LoVo (cell line): ENCODE measurements around the gene PDE4D.
A peak's percentile ranks its signal among the peaks of the same experiment; 100 is the strongest.

Experiments
- DNase-seq: peaks from one replicate; pipeline ENCODE4 v3.0.0-alpha.2; 2016; ENCODE audit warnings: low spot score

The PDE4D gene

DNA sequence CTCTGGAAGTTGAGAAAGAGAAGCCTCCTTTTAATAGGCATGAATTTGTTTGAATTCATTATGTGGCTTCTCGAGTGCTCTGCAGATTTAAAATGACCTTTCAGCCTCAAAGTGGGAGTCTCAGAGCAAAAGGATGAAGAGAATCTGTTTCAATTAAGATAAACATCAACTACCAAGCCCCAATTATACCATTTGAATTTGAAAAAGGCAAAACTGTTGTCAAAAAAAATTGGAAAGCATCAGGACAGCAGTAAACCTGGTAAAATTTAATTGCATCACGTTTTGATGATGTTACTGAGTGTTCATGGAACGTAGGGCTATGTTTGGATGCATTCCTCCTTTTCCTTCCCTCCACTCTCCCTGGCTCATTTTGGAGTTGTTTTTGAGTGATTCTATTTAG, 637.2 kb downstream of the PDE4D start:
- no peak for DNase-seq

DNA sequence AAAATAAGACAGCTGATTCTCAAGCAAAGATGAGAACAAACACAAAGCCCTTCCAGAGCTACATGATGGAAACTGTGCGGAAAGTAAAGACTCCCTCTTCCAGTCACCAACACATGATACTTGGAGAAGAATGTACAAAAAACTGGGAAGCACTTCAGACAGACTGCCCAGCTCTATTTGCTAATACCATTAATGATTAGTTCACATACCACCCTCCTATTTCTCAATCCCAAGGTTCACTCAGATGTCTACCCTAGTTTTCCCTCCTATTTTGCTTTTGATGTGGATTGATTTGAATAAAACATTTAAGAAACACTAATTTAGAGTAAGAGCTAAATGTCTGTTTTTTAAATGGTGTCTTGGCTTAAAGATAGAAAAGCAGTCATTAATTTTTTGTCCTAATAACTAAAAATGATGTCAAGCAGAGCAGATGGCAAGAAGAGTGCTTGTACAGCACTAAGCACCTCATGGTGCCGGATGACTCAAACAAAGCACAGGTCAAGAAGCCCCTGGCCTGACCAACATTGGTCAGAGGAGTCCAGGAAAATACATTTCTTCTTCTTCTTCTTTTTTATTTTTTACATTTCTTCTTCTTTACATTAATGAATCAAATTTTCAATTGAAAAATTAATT, 639.4 kb downstream of the PDE4D start:
- no peak for DNase-seq

DNA sequence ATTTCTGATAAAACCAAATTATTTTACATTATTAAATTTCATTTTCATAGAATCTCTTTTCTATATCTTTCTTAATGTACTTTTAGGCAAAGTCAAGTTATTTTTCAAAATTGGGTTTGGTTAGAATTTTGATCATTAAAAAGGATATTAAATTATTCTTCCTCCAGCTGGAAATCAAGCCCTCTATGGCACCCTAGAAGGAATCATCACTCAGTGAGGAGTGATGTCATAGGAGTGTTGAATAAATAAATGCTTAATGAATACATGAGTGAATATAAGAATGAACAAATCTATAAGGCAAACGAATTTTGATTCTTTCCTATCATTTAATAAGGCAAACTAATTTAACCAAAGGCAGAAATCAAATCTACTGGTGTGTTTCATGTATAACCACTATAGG, 639.9 kb downstream of the PDE4D start:
- DNase-seq = no peak

DNA sequence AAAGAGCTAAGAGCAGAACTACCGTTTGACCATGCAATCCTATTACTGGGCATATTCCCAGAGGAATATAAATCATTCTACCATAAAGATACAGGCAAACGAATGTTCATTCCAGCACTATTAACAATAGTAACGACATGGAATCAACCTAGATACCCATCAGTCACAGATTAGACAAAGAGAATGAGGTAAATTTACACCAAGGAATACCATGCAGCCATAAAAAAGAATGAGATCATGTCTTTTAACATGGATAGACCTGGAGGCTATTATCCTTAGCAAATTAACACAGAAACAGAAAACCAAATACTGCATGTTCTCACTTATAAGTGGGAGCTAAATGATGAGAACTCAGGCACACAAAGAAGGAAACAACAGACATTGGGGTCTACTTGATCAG, 641.9 kb downstream of the PDE4D start:
- no peak for DNase-seq

DNA sequence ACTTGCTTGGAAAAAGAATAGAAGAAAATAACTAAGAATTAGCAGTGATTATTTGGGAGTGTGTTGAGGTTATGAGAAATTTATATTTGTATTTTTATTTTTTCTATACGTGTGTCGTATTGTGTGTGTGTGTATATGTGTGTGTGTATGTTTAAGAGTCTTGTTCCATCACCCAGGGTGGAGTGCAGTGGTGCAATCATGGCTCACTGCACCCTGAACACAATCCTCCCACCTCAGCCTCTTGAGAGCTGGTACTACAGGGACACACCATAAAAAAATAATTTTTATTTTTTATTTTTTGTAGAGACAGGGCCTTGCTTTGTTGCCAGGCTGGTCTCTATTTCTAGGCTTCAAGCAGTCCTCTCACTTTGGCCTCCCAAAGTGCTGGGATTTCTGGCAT, 643.8 kb downstream of the PDE4D start:
- DNase-seq = no peak

DNA sequence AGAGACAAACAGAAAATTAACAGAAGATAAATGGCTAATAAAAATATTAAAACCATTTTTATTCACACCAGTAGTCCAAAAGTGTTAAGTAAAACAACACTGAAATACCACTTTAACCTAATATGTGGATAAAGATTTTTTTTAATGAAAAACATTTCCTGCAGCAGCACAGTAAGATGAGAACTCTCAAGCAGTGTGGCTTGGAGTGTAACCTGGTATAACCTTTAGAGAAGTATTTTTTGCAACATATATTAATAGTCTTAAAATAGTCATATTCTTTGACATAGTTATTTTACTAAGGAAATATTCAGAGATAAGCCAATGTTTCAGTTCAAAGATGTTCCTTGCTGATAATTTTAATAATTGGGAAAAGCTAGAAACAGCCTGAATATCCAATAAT, 644.4 kb downstream of the PDE4D start:
- no peak for DNase-seq

DNA sequence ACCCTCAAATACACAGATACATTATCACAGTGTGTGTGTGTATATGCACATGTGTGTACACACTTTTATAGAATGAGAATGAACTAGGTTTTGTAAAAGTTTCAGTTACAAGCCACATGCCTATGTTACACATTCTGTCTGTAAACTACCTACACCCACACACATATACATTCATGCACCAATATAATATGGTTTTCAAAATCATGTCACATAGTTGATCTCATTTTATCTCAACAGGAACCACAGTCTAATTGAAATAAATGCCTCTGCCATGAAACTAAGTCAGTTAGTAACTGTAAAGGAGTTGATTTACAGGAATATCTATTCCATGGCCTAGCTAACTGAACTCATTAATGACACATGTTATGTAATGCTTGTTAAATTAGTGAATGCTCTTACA, 646.6 kb downstream of the PDE4D start:
- no peak for DNase-seq

DNA sequence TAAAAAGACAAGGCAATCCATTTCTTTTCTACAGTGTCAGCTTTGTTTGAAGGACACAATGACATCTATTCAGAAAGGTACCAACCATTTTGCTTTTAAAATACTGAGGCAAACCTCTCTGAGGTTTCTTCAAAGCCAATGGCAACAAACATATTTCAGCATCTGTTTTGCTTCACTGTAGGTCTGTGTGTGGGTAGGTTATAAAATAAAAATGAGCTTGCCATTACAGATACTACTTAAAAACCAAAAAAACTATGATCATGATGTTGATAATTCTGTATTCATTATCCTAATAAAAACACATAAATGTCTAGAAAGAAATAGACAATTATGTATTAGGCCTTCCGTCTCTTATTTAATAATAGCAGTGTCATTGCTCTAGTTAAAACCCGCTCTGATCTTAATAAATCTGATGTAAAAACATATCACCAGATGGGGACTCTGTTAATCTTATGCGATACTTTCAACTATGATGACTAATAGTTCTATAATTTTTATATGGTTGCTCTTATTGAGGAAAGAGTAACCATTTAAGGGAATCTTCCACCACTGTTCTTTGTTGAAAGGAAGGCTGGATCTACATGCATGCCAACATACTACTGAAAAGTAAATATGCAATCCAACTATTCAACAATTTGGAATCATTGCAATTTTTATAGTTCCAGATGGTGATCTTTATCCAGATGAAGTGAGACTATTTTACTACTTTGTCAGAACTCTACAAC, 647.2 kb downstream of the PDE4D start:
- peak; percentile 72 for DNase-seq

DNA sequence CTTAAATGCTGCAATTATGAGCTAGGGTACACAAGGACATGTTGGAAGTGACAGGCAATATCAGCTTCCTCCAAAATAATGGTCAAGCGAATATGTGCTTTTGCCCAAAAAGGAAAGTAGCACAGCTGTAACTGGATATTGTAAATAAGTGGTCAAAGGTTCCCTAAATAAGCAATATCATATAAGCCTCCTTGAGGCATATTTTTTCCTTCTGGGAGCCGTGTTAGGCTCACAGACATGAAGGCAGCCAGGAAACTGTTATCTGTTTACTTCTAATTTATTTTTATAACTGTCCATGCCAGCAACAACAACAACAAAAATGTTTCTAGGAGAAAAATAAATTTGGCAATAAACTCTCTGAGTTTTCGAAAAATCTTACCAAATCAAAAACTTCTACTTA, 648.3 kb downstream of the PDE4D start:
- no peak for DNase-seq

DNA sequence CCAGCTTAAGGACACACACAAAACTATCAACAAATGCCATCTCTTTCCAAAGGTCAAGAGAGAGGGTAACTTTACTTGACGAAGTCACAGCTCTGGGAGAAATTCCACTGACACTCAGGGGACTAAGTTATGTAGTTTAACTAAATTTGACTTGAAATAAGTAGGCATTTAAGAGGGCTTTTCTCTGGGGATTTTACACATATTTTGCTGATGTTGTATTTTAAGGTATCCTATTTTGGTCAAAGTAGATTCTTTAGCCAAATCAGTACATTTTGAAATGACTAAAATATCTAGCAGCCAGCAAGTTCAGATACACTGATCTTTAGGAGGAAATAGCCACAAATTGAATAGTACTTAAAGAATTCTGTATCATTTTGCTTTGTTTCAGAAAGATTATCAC, 652.0 kb downstream of the PDE4D start:
- no peak for DNase-seq

DNA sequence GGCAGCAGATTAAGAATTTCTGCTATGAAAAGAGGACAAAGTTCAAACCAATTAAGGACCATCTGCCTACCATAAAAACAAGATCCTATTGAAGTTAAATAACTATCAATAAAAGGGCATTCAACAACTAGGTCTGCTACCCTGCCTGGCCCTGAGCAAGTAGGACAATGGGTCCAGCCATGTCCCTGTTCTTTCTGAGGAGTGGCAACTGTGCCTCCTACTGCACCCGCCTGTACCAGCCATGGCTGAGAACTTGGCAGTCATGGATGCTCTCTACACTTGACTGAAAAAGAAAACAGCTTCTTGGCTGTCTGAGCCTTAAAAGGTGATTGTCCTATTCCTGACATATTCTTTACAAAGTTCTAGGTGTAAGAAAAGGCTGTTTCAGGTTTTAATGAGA, 652.4 kb downstream of the PDE4D start:
- peak; percentile 22 for DNase-seq

DNA sequence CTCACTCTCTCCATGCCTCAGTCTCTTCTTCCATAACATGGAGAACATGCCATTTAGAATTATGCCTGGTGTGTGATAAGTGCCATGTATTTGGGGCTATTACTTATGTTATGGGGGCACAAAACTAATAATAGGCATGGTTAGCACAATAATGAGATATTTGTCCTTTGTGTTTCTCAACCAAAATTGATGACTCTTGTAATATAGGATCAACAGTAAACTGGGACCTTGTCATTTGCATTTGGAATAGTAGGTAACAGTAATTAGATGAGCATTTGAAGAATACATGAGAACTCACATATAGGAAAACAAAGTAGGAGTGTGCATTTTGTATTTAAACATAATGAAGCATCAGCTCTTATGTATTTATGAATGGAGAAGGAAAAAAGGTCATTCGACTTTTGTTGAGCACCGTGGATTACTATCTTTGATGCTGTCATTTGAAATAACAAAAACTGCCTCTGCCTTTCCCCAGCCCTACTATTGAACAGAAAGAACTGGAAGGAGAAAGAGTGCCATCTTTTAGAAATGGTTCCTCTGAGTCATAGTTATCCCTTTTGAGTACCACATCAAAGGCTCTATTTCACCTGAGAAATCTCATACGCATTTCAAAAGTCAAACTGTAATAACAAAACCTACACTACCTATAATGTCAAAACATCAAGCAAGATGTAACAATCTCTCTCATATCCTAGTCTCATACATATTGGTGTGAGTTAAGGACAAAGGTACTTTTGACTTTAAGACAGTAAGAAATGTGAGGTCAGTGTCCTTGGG, 655.2 kb downstream of the PDE4D start:
- no peak for DNase-seq

DNA sequence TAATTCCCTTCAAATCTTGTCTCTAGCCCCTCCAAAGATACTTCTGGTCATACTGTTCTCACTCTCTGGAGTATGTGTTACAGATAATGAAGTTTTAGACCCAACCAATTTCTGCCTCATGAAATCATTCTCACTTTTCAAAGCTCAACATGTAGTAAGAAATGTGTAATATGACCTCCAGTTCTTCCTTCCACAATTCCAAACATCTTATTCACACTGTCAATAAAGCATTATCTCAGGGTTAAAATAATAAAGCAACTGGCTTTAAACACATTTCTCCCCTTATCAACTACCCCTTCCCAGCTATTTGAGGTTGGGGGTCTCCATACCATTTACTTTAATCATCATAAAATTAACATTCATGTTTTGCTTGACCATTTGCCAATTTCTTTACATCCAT, 656.5 kb downstream of the PDE4D start:
- DNase-seq = no peak

DNA sequence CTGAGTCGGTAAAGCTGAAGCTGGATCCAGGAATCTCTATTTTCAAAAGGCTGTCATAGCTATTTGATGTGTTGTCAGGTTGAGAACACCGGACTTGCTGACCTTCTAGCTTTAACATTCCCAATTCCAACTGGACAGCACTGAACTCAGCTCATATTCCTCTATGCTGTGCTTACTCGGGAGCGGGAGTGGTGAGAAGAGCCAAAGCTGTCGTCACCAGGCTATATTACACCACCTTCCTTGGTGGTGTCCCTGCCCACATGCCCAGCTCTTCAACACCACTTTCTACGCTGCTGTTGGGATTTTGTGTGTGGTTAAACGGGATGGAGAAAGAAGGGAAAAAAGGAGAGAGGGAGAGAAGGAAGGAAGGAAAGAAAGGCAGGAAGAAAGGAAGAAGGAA, 657.1 kb downstream of the PDE4D start:
- no peak for DNase-seq

DNA sequence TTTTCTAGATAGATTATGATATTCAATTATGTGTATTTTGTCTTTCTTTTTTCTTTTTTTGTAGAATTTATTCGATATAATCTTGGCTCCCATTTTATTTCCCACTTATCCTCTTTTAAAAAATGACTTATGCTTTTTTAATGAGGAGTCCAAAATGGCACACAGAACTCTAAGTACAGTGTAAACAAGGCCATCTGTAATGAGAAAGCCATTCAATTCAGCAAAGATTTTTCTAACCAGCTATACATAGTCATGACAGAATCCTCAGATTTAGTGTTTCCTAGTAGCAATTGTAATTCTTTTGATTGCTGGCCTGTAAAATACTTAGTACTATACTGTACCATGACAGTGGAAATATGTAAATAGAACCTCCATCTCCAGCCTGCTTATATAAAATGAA, 659.3 kb downstream of the PDE4D start:
- DNase-seq = no peak

DNA sequence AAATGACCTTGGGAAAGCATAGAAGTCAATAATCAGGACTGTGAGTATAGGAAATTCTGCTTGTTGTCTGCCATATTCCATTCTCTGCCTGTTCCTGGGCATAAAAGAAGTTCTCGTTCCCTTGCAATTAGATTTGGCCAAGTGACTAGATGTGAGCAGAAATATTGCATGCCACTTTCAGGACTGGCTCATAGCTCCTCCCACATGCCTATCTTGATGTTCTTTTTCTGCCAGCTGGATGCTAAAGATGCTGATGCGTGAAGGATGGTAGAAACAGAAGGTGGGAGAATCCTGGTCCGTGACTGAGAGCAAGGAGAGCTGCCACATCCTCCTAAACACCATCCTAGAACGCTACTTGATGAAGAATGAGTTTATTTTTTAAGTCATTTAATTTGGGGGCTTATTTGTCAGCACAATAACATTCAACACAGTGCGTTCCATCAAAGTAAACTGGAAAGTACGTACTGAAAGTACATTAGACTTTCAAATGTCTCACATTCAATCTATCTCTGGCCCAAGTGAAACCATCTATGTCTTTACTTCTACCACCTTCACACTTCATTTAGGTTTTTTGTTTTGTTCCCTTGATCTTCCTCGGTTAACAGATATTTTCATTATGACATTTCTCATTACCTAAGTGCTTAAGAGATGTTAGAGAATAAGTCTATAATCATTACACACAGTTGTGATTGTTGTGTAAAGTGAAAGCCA, 662.1 kb downstream of the PDE4D start:
- no peak for DNase-seq

DNA sequence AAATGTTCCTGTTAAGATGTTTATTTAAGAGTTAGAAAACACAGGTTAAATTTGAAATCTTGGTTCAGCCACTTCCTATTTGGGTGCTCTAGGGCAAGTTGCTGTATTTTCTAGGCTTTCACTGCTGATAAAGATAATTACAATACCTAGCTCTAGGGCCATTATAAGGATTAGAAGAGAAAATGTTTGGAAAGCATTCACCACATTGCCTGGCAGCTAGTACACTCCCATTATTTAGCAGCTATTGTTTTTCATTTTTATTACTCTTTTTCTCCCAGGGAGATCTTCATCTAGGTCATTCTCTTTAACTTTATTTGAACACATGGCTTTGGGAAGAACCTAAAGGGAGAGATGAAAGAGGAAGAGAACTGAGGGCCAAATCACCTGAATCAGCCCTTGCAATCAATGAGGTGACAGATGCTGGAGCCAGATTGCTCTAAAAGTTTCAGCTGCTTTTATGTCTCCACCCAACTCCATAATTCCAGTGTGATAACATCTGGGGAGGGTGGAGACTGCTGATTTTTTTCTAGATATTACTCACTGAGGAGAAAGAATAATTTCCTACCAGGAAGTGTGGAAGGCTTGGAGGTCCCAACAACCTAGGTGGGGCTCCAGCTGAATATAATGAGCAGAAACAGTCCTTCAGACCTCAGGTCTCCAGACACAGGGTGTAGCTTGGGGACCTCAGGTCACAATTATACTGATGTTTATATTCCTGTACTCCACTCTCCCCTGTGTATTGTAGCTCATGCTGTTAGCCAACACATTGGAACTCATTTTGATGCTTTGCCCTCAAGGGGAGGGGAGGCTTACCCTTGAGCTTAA, 670.6 kb downstream of the PDE4D start:
- peak; percentile 67 for DNase-seq

DNA sequence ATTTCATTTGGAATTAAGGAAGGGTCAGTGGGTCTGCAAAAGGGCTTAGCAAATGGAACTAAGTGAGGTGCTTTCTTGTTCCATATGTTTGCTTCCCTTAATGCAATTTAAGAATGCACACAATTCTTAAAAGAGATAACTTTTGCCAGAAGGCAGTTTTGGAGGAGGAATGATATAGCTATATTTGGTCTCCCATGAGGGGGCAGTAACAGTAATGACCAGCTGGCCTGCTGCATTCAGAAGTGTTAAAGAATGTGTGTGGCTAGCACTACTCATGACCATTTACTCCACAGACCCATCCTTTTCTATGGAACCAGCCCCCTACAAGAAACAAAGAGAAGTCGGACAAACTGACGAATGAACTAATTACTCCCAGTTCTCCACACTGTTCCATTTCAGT, 671.8 kb downstream of the PDE4D start:
- no peak for DNase-seq

DNA sequence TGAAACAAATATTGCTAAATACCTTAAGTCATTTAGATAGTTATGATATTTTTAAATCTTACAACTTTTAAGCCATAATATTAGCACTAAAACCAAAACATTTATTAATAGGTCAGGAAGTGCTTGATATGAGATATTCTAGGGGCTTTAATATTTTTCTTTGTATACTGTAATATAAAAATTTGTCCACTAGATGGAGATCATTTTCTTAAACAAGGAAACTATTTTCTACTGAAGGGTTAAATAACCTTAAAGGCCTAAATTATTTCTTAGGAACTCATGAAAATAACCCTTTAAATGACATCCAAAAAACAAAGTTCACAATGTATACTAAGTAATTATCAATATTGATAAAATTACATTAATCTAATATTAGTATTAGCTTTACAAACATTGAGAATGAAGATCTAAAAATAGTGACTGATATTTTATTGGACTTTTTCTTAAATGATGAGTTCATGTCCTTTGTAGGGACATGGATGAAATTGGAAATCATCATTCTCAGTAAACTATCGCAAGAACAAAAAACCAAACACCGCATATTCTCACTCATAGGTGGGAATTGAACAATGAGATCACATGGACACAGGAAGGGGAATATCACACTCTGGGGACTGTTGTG, 675.0 kb downstream of the PDE4D start:
- peak; percentile 44 for DNase-seq

DNA sequence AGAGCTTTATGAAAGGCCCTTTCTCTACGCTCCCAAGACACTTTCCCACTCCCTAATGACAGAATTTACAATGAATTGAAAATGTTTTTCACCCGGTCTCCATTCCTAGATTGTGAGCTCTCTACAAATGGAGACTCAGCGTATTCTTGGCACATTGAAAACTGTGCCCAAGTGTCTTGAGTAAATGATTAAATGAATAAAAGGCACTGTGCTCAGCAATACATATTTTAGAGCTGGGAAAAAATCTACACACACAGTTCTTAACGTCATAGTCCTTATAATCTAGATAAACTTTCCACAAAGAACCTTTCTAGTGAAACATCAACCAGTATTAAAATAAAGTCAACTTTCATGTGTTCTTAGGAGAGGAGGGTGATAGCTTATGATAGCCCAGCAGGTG, 676.7 kb downstream of the PDE4D start:
- no peak for DNase-seq

DNA sequence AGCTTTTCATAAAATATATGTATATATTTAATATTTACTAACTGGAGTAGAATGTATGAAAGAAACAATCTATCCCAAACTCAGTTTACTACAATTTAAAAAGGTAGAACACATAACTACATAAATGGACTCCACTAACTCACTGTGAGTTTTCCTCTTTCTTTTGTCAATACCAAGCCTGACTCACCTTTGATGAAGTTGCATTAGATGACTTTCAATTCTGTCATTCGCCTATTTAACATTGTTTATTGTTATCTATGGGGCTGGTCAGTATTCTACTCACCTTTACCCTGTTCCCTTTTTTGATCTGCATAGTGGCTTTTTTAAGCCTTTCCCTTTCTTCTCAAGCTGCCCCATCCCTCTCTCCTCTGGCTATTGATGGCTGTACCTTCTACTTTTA, 680.9 kb downstream of the PDE4D start:
- DNase-seq = no peak
